Activated naive CD4-positive, alpha-beta T cell (primary cell): ENCODE measurements around the gene P3H3.
"Not testable (repeated sequence)": the region's sequence is repeated elsewhere in the genome, so short reads cannot be mapped to it uniquely, and the experiment has no call there.

Experiments
- DNase-seq, 4 experiments: peaks; one replicate each; lab custom pipeline; 2025; lab: John Stamatoyannopoulos, UW

P3H3 gene

DNA sequence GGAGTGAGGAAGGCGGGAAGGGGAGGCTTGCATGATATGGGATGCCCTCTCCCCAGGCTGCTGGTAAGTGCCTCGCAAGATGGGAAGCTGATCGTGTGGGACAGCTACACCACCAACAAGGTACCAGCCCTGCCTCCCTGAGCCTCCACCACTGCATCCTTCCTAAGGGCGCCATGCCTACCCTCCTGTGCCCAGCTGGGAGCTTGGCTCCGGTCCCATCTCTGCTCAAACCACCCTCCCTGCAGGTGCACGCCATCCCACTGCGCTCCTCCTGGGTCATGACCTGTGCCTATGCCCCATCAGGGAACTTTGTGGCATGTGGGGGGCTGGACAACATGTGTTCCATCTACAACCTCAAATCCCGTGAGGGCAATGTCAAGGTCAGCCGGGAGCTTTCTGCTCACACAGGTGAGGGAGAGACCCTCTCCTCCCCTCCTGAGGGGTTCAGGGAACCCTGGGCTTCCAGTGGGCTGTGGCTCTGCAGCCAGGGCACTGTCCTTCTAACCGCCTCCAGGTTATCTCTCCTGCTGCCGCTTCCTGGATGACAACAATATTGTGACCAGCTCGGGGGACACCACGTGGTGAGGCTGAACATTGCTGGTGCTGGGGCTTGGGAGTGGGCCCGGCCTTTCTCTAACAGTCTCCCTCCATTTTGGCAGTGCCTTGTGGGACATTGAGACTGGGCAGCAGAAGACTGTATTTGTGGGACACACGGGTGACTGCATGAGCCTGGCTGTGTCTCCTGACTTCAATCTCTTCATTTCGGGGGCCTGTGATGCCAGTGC lies 15.1 kb downstream of the P3H3 start:
- DNase-seq: no peak

DNA sequence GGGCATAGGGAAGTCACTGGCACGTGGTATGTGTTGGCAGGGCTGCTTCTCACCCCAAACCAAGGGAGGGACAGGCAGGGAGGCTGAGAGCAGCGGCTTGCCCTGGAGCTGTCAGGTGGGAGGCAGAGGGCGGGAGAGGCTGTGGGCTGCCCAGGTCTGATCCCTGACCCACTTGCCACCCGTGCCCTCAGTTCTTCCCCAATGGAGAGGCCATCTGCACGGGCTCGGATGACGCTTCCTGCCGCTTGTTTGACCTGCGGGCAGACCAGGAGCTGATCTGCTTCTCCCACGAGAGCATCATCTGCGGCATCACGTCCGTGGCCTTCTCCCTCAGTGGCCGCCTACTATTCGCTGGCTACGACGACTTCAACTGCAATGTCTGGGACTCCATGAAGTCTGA lies 17.2 kb downstream of the P3H3 start:
- DNase-seq: no peak

DNA sequence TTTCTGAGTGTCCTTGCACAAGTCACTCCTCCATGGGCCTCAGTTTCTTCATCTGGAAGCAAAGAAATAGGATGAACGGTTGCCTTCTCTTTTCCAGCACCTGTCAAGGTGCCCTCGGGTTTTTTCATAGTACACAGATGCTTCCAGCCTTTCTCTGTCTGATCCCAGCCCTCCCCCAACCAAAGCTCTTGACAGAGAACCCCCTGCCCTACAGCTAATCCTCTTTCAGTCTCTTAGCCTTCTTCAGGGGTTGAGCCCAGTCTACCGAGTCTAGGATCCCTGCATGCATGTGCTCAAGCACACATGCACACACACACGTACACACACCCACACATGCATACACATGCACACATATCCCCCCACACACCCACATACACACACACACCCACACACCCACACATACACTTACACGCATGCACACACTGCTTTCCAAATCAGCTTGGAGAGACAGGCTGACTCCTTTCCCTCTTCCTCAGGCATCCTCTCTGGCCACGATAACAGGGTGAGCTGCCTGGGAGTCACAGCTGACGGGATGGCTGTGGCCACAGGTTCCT lies 18.2 kb downstream of the P3H3 start:
- no peak for DNase-seq

DNA sequence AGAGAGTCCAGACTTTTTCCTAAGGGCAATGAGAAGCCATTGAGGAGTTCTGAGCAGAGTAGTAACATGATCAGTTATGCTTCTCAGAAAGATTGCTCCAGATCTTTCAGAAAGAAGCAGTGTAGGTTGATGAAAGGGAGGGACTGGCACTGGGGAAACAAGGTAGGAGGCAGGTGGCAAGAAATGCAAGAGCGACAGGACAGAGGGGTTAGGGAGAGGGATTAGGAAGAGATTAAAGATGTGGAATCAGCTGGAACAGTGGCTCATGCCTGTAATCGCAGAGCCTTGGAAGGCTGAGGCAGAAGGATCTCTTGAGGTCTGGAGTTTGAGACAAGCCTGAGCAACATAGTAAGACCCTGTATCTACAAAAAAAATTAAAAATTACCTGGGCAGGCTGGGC lies 19.5 kb downstream of the P3H3 start:
- DNase-seq: no peak

DNA sequence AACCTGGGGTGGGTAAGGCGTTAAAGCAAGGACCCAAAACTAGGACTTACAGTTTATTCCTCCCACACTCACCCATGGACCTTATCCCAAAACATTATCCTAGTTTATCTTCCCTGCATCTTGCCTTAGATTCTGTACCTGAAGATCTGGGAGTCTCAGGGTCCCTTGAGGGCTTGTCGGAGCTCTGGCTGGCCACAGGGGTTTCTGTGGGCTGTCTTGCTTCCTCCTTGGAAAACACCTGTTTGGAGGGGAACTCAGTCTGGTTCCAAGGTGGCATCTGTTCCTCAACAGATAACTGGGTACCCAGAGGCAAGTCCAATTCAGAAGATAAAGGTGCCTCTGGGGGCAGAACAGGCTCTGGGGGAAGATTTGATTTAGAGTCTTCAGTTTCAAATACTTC lies 21.2 kb downstream of the P3H3 start:
- no peak for DNase-seq

DNA sequence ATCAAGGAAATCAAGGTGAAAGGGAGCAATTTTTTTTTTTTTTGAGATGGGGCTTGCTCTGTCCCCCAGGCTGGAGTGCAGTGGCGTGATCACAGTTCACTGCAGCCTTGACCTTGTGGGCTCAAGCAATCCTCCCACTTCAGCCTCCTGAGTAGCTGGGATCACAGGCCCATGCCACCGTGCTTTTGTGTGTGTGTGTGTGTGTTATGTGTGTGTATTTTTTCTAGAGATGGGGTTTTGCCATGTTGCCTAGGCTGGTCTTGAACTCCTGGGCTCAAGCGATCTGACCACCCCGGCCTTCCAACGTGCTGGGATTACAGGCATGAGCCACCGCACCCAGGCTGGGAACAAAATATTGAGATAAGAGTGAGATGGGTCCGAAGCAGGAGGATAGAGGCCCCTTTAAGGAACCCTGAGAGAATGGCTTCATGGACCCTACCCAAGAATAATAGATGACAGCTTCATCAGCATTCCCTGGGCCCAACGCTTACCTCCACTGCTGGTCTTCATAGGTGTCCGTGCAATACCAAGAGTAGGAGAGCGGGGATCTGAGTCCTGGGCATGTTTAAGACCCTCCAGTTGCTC lies 21.9 kb downstream of the P3H3 start:
- DNase-seq: no peak

DNA sequence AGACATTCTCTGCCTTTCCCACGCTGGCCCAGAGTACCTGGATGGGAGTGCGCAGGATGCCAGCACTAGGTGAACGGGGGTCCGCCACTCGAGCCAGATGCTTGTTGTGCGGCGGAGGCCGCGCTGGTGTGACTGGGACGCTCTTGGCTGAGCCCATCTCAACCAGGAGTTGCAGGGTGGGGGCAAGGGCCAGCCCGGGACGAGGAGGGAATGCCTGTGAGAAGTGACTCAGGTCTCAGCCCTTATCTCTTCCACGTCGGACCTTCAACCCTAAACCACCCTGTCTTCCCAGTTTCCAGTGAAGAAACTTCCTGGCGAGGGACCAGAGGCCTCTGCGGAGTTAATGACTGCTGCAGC lies 22.6 kb downstream of the P3H3 start:
- DNase-seq: no peak

DNA sequence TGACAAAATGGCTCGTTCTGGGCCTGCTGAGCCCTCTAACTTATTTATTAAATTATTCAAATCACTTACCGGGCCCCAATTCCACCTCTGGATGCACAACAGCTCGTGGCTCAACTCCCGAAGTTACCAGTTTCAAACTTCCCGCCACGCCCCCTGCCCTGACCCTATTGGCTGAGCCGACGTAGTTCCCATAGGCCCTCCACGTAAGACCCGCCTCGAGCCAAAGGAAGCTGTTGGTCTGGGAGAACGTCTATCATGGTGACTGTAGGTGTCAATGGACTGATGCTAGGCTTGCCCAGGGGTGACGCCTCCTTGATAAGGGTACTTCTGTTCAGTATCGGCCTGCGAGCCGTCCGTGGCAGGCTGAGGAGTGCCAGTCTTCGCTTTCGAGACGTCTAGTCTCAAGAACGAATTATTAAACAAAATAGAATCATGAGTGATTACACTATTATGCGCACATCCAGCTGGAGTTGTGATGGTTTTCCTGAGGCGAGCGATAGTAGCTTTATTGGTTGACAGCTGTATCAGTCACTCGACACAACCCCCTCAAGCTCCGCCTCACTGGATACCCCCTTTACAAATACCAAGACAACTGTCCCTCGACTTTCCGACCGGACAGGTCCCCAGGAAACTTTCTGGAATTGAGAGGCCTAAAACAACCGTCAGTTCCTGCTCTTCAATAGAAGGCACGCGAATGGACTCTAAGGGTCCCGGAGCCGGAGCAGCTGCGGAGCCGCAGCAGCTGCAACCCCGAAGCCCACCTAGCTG lies 23.1 kb downstream of the P3H3 start, which contains the start of gene CDCA3:
TSS of gene CDCA3 (minus strand) at position 134 of the 768 bp plus-strand sequence. CDS start 334 bp downstream, outside the sequence.
- DNase-seq: peak; percentile 74 to 86 (median 82)

DNA sequence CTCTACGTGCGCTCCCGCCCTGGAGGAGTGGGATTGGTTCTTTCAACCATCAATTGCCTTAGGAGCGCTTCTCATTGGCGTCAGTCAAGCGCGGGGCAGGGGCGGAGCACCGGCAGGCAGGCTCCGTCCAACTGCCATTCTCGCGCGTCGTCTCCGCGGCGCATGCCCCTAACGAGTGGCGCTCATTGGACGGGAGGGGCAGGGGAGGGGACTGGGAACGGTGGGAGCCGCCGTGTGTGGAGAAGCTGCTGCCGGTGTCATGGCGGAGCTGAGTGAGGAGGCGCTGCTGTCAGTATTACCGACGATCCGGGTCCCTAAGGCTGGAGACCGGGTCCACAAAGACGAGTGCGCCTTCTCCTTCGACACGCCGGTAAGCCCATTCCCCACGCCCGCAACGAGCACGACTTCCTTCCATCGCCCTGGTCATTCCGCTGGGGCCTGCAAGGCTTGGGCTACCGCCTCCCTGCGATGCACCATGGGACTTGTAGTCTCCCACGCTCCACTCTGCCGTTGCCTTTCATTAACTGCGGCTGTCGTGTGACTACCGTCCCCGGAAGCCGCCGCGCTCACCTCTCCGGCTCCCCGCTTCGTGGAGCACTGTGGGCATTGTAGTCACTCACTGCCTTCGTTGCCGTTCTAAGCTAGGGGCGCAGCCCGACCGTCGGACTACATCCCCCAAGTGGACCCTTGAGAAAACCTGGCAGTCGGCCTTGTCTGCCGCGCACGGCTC lies 23.9 kb downstream of the P3H3 start, which contains the start of gene USP5:
TSS of gene USP5 (plus strand) at position 230 of the 730 bp plus-strand sequence. CDS start at position 260, 30 bp downstream.
- DNase-seq: peak; percentile 92 to 97 (median 95)

DNA sequence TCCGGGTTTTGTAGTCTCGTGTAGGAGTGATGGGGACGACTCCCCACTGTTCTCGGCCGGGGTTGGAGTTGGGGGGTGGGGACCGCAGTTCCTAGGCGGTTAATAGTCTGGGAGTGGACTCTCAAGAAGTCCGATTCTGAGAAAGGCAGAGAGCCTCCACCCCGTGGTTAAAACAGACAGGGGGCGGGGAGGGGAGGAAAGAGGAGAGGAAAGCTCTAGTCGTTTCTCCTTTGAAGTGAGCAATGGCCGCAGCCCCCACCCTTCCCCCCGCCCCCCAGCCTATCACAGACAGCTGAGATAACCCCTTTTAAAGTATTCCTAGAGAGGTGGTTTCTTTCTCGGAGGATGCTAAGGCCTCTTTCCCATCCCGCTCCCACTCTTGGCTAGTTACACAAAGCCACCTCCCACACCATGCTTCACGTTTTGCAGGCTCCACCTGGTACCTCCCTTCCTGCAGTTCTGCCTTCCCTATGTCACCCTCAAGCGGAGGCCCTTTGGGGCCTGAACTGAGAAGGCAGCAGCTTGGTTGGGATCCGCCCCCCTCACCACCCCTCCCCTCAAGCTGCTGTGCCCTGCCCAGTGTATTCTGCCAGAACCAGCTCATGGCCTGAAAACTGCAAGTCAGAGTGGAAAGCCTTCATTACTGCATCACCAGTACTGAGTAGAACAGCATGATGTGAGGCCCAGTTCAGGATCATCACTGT lies 24.6 kb downstream of the P3H3 start:
- DNase-seq: peak in 3 of 4 experiments; percentile 33 to 52 (median 52)

DNA sequence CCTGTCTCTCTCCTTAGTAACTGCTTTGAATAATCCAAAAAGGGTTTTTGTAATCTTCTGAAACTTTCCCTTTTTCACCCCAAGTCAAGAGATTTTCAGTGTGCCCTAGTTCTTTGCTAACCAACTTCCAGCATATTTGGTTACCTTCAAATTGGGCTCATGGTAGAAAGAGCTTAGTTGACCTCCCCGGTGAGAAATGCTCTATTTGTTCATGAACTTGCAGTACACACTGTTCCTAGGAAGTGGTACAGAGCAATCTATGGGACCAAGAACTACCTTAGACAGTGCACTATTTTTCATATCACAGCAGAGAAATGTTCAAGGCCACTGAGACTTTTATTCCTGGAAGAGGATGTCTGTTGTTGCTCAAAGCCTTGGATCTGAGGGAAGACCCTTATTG lies 25.4 kb downstream of the P3H3 start:
- no peak for DNase-seq

DNA sequence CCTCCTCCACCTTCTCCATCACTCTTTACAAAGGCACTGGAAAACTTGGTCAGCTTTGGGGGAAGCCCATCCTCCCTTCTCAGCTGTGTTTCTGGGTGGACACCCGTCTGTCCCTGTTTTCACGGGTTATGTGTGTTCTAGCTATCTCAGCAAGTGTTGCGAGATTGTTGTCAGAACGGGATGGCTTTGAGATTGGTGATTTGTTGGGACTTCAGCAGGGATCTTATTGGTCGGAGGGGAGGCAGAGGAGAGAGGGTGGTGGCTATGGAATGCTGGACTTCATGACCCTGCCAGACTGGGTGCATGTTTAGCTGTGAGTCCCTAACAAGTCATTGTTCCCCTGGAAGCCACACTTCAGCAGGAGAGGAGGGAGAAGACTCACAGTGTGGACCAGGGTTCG lies 25.8 kb downstream of the P3H3 start:
- no peak for DNase-seq

DNA sequence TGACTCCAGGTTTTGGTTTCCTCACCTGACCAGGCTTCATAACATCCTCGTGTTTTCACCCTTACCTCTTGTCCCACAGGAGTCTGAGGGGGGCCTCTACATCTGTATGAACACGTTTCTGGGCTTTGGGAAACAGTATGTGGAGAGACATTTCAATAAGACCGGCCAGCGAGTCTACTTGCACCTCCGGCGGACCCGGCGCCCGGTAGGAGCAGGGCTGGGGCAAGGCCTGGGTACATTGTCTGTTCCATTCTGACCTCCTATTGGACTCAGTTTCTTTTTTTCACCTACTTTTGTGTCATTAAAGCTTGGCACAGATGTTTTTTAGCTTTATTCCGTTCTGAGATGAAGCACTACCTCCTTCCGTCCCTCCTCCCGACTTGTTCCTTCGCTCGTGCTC lies 27.1 kb downstream of the P3H3 start:
- no peak for DNase-seq

DNA sequence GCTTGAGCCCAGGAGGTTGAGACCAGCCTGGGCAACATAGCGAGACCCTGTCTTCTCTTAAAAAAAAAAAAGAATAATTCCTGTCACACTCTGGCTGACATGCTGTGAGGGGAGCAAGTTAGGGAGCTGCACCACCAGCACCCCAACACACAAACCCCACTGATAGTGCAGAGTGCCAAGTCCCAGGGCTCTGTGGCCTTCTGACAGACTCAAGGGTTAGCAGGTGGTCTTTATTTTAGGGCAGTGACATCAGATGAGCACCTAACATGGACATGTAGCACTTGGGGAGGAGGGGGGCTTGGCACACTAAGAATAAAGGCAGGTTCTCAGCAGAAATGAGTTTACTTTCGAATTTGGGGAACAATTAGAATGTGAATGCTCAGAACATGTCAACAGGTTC lies 30.6 kb downstream of the P3H3 start:
- no peak for DNase-seq

DNA sequence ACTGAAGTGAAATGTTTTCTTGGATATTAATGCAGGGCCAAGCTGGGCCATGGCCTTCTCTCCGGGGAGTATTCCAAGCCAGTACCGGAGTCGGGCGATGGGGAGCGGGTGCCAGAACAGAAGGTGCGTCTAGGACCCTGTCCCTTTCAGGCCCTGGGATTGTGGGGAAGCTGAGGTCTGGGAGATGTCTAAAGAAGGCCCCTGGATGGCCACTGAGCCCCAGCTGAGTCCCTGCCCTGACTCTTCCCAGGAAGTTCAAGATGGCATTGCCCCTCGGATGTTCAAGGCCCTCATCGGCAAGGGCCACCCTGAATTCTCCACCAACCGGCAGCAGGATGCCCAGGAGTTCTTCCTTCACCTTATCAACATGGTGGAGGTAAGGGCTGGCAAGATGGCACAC lies 31.9 kb downstream of the P3H3 start:
- no peak for DNase-seq

DNA sequence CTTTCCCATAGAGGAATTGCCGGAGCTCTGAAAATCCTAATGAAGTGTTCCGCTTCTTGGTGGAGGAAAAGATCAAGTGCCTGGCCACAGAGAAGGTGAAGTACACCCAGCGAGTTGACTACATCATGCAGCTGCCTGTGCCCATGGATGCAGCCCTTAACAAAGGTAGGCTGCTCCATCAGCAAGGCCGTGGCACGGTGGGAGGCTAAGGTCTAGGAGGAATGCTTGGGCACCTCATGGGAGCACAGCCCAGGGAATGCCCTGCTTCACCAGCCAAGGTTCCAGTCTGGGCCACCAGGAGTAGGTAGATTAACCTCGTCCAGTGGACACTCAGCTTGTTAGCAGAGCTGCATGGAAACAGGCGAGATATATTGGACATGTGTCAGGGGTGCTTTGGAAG lies 32.7 kb downstream of the P3H3 start:
- no peak for DNase-seq

DNA sequence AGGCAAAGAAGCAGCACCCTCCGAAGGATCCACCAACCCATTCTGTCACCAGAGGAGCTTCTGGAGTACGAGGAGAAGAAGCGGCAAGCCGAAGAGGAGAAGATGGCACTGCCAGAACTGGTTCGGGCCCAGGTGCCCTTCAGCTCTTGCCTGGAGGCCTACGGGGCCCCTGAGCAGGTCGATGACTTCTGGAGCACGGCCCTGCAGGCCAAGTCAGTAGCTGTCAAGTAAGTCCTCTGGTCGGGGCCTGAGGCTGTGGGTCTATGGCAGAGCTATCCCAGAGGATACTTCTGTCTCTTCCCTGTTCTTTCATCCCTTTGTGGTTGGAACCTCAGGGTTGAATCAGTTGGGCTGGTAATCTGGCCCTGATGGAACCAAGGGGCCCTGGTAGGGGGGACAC lies 33.2 kb downstream of the P3H3 start:
- no peak for DNase-seq

DNA sequence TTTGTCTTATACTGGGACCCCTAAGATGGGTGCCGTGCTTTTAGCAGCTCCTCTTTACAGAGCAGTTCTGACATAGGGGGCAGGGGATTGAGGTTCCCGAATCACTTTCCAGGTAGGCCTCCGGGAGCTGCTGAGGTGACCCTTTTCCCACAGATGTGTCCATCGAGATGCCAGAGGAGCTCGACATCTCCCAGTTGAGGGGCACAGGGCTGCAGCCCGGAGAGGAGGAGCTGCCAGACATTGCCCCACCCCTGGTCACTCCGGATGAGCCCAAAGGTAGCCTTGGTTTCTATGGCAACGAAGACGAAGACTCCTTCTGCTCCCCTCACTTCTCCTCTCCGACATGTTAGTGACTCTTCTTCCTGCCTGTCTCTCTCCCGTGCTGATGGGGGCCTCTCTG lies 34.8 kb downstream of the P3H3 start:
- no peak for DNase-seq

DNA sequence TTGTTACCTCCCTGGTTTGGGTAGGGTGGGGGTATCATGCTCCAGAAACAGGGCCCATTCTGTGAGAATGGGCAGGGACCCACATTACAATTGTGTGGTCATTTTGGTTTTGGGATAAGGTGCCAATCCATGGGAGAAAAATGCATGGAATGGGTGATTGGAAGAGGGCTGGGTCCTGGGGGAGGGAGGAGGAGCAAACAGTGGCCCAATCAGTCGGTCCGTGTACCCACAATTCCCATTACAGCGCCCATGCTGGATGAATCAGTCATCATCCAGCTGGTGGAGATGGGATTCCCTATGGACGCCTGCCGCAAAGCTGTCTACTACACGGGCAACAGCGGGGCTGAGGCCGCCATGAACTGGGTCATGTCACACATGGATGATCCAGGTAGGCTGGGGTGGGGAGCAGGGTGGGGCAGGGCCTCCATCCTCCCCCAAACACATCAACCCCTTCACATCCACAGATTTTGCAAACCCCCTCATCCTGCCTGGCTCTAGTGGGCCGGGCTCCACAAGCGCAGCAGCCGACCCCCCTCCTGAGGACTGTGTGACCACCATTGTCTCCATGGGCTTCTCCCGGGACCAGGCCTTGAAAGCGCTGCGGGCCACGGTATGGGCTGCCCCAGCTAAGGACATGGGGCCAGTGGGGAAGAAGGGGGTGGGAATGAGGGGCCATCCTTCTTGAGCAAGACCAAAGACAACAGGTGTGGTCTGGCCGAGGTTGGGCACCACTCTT lies 35.5 kb downstream of the P3H3 start:
- DNase-seq: no peak

DNA sequence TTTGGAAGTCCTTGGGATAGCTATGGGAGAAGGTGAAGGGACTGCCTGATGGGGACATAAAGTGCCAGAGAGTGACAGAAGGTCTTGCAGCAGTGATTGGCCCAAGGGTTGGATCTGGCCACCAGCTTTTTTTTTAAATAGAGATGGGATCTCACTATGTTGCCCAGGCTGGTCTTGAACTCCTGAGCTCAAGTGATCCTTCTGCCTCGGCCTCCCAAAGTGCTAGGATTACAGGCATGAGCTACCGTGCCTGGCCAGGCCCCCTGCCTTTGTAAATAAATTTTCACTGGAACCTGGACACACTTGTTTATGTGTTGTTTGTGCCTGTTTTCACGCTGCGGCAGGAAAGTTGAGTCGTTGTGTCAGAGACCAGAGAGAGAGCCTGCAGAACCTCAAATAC lies 37.1 kb downstream of the P3H3 start:
- not testable (repeated sequence) for DNase-seq
